Measurements from ENCODE around the gene OR2T27. TPM values are rescaled to one million over a fixed set of nuclear protein-coding genes. Genes with fewer than 3 reads are reported as not detected.
"Not testable (repeated sequence)": the region's sequence is repeated elsewhere in the genome, so short reads cannot be mapped to it uniquely, and the experiment has no call there.

OR2T27 gene
- total and polyA plus RNA-seq, 2 donors = not detected

DNA sequence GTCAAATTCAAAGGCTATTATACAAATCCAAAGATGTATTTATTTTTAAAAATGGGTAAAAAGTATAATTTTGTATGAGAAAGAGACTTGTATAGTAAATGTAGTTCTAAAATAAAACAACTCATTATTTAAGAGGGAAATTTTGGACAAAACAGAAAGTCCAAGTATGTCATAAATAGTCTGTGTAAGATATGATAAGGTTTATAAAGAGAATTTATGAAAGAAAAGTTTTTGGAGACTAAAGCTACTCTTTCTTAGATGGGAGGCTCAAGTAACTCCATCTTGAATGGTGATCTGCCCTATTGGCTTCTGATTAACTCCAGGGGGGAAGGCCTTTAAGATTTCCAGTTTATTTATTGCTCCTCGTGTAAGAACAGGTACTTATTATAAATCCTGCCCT, 14.7 kb upstream of the OR2T27 start:
- DNase-seq (ENCODE audit: extremely low spot score) = no peak
- H3K4me1 ChIP-seq (ENCODE audit: insufficient read depth) = no peaks in the 10 kb centered on the region

DNA sequence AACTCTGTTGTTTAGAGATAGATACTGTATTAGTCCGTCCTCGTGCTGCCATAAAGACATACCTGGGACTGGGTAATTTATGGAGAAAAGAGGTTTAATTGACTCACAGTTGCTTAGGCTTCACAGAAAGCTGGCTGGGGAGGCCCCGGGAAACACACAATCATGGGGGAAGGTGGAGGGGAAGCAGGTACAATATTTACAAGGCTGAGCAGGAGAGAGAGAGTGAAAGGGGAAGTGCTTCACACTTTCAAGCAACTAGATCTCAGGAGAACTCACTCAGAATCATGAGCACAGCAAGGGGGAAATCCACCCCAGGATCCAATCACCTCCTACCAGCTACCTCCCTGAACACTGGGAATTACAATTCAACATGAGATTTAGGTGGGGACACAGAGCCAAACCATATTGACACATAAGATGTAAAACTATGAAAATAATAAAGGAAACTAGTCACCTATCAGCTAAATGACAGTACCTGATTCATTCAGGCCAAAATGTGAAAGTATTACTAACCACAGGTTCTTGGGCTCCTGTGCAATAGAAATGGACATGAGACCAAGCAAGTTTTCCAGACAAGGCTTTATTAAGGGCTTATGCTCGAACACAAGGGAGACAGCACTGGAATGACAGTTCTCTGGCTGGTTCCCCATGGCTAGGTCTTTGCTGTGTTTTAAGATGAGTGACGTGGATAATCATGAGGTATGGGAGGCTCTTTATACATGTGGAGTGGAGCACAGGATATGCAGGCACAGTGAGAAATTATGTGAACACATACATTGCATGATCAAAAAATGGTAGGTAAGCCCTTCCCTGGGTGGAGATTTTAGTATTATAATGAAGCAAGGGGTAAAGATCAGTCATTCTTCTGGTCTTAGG, 8.4 kb upstream of the OR2T27 start:
- DNase-seq (ENCODE audit: extremely low spot score); H3K36me3 ChIP-seq (ENCODE audit: insufficient read depth); H3K4me1 ChIP-seq (ENCODE audit: insufficient read depth); H3K4me3 ChIP-seq (ENCODE audit: low read depth, low read length); H3K27ac ChIP-seq (ENCODE audit: low read depth): not testable (repeated sequence)
- 69% methylated on average over 5 of the region's 5 CpGs for WGBS

More for the DNA sequence above, 14.7 kb upstream of the OR2T27 start:
- 52% methylated on average over 1 of the region's 1 CpG for WGBS
- H3K36me3 ChIP-seq (ENCODE audit: insufficient read depth) = no peaks in the 10 kb centered on the region
- H3K27ac ChIP-seq (ENCODE audit: low read depth) = no peak overlapping the region
- H3K4me3 ChIP-seq (ENCODE audit: low read depth, low read length) = no peak overlapping the region

DNA sequence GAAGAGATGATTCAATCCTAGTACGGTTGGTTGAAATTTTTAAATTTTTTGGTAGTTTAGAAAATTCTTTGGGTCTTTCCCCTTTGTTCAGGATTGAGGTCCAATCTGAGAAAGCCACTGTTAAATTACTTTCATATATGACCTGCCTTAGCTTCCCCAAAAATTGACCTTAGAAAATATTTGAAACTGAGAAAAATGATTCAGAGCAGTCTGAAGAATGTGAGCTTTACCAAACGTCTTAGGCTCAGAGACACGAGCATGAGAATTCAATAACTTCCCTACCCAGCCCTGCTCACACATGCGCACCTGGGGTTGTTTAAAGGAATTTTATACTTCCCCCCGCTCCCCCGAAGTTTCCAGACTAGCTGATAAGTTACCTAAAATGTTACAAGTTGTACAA, 1.5 kb upstream of the OR2T27 start:
- not testable (repeated sequence) for H3K4me3 ChIP-seq (ENCODE audit: low read depth, low read length); H3K36me3 ChIP-seq (ENCODE audit: insufficient read depth); DNase-seq (ENCODE audit: extremely low spot score); H3K4me1 ChIP-seq (ENCODE audit: insufficient read depth); H3K27ac ChIP-seq (ENCODE audit: low read depth)
- 85% methylated on average over 5 of the region's 6 CpGs for WGBS

- not testable (repeated sequence) for H3K27ac ChIP-seq (ENCODE audit: low read depth); H3K4me3 ChIP-seq (ENCODE audit: low read depth, low read length); DNase-seq (ENCODE audit: extremely low spot score); H3K4me1 ChIP-seq (ENCODE audit: insufficient read depth); H3K36me3 ChIP-seq (ENCODE audit: insufficient read depth)
- no CpG with 5 or more reads among the region's 1 CpG for WGBS
Measured at GRCh38 chr1:248648770-248649536, 6.4 kb downstream of the OR2T27 start.

DNA sequence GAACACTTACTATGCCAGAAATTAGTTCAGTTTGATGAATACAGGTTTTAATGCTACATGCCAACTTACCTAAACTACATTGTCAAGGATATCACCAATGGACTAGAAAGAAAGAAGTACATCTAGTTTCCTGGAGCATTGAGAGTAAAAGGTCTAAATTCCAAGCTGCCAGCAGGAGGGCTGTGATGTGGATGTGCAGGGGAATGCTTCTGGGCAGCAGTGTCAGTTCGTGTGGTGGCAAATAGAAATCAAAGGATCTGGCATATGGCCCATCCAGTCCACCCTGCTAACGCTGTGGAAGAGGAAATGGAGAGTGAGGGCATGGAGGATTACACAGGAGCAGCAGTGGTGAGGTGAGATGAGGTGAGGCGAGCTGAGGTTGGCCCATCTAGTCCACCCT, 10.2 kb downstream of the OR2T27 start, which contains the start of gene OR2T35:
TSS of gene OR2T35 (minus strand) at position 101 of the 400 bp plus-strand sequence. CDS start 6,020 bp downstream, outside the sequence.
- not testable (repeated sequence) for DNase-seq (ENCODE audit: extremely low spot score)
- WGBS = 100% methylated on average over 1 of the region's 3 CpGs

GRCh38 chr1:248642971-248643651, 12.2 kb downstream of the OR2T27 start:
- H3K4me1 ChIP-seq (ENCODE audit: insufficient read depth); DNase-seq (ENCODE audit: extremely low spot score); H3K4me3 ChIP-seq (ENCODE audit: low read depth, low read length); H3K36me3 ChIP-seq (ENCODE audit: insufficient read depth); H3K27ac ChIP-seq (ENCODE audit: low read depth): not testable (repeated sequence)
- WGBS = no CpG with 5 or more reads among the region's 4 CpGs

More for the DNA sequence above, 10.2 kb downstream of the OR2T27 start, which contains the start of gene OR2T35:
- H3K4me1 ChIP-seq (ENCODE audit: insufficient read depth); H3K4me3 ChIP-seq (ENCODE audit: low read depth, low read length); H3K27ac ChIP-seq (ENCODE audit: low read depth); H3K36me3 ChIP-seq (ENCODE audit: insufficient read depth): not testable (repeated sequence)

GRCh38 chr1:248641583-248641982, 13.7 kb downstream of the OR2T27 start:
- 100% methylated on average over 4 of the region's 5 CpGs for WGBS

DNA sequence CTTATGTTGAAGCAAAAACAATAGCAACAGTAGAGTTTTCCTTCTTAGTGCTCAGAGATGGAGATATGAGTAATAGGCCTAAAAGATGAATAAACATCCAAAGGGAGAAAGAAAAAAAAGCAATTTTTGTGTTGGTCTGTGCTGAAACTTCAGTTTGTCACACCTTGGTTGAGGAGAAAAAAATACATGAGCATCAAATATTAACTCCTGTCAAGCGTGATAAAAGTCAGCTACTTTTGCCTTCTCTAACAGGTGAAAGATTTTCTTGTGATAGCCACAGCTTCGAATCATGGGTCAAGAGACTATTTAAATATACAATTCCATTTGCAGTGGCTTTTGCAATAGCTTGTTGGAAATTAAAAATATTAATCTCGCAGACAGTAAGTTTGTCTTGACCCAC, 14.4 kb downstream of the OR2T27 start:
- not testable (repeated sequence) for DNase-seq (ENCODE audit: extremely low spot score); H3K36me3 ChIP-seq (ENCODE audit: insufficient read depth); H3K27ac ChIP-seq (ENCODE audit: low read depth); H3K4me1 ChIP-seq (ENCODE audit: insufficient read depth); H3K4me3 ChIP-seq (ENCODE audit: low read depth, low read length)
- WGBS = no CpG with 5 or more reads among the region's 3 CpGs

More at GRCh38 chr1:248641583-248641982, 13.7 kb downstream of the OR2T27 start:
- H3K36me3 ChIP-seq (ENCODE audit: insufficient read depth); H3K4me1 ChIP-seq (ENCODE audit: insufficient read depth); H3K4me3 ChIP-seq (ENCODE audit: low read depth, low read length); DNase-seq (ENCODE audit: extremely low spot score); H3K27ac ChIP-seq (ENCODE audit: low read depth): not testable (repeated sequence)

- DNase-seq (ENCODE audit: extremely low spot score); H3K4me3 ChIP-seq (ENCODE audit: low read depth, low read length); H3K27ac ChIP-seq (ENCODE audit: low read depth); H3K4me1 ChIP-seq (ENCODE audit: insufficient read depth); H3K36me3 ChIP-seq (ENCODE audit: insufficient read depth): not testable (repeated sequence)
- WGBS = no CpG with 5 or more reads among the region's 5 CpGs
Measured at GRCh38 chr1:248639652-248640051, 15.7 kb downstream of the OR2T27 start.

GRCh38 chr1:248636612-248637011, 18.7 kb downstream of the OR2T27 start:
- WGBS = 60% methylated on average over 2 of the region's 5 CpGs
- not testable (repeated sequence) for H3K36me3 ChIP-seq (ENCODE audit: insufficient read depth); H3K27ac ChIP-seq (ENCODE audit: low read depth); DNase-seq (ENCODE audit: extremely low spot score); H3K4me1 ChIP-seq (ENCODE audit: insufficient read depth); H3K4me3 ChIP-seq (ENCODE audit: low read depth, low read length)

- H3K27ac ChIP-seq (ENCODE audit: low read depth); H3K4me1 ChIP-seq (ENCODE audit: insufficient read depth); DNase-seq (ENCODE audit: extremely low spot score); H3K36me3 ChIP-seq (ENCODE audit: insufficient read depth); H3K4me3 ChIP-seq (ENCODE audit: low read depth, low read length): not testable (repeated sequence)
- no CpG with 5 or more reads among the region's 2 CpGs for WGBS
Measured at GRCh38 chr1:248634991-248635390, 20.3 kb downstream of the OR2T27 start, which contains the start of gene OR2T11. Gene OR2T11, minus strand, starts transcription at chr1:248635091. Its CDS starts 7,963 bp downstream, at chr1:248627128.

GRCh38 chr1:248631354-248632008, 23.8 kb downstream of the OR2T27 start:
- no peaks in the 10 kb centered on the region for H3K36me3 ChIP-seq (ENCODE audit: insufficient read depth)
- no peak for DNase-seq (ENCODE audit: extremely low spot score)
- no peak overlapping the region for H3K27ac ChIP-seq (ENCODE audit: low read depth)
- H3K4me3 ChIP-seq (ENCODE audit: low read depth, low read length) = no peak overlapping the region
- 68% methylated on average over 7 of the region's 7 CpGs for WGBS
- no peaks in the 10 kb centered on the region for H3K4me1 ChIP-seq (ENCODE audit: insufficient read depth)

DNA sequence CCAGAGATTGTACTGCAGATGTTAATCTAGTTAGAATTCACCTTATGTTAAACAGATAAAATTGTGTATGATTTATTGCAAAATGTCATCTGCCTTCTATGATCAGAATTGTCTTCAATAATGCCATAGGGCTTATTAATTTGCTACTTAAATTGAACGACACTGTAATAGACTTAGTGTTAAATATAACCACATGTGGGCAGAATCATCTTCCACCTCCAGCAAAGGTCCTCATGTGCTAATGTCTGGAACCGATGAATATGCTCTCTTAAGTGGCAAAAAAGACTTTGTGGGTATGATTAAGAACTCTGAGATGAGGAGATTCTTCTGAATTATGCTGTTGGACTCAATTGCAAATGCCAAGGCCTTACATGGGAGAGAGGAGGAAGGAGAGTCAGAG, 24.8 kb downstream of the OR2T27 start:
- H3K27ac ChIP-seq (ENCODE audit: low read depth) = no peak overlapping the region
- whole genome bisulfite sequencing = 73% methylated on average over 2 of the region's 2 CpGs

More for the DNA sequence above, 24.8 kb downstream of the OR2T27 start:
- no peaks in the 10 kb centered on the region for H3K36me3 ChIP-seq (ENCODE audit: insufficient read depth)
- no peak overlapping the region for H3K4me3 ChIP-seq (ENCODE audit: low read depth, low read length)
- no peaks in the 10 kb centered on the region for H3K4me1 ChIP-seq (ENCODE audit: insufficient read depth)
- no peak for DNase-seq (ENCODE audit: extremely low spot score)

Measured in urinary bladder (tissue), 4 donors.